Measurements from ENCODE around the gene ZC3H14. TPM values are rescaled to one million over a fixed set of nuclear protein-coding genes. Genes with fewer than 3 reads are reported as not detected.

The ZC3H14 gene
- total and polyA plus RNA-seq, 9 of the 15 experiments (the other 6 are each of a cell fraction or from before 2014, with no cell fraction given) = 21.1 to 109 (median 45.3) TPM

- Histone ChIP-seq H3K79me2 (ENCODE audit: control insufficient read depth, insufficient read depth, low read length) (no peaks in the 10 kb centered on the region), H3K27me3 (ENCODE audit: control insufficient read depth in 2 of 2, insufficient read depth in 2 of 2, low read length in 2 of 2) (no peaks in the 10 kb centered on the region), H3K27ac (ENCODE audit: extremely low read depth, low read depth, low read length) (no peak overlapping the region), H3K9me3 (replicated peaks; ENCODE audit: control insufficient read depth, insufficient read depth, low read depth, low read length) (no peaks in the 10 kb centered on the region), H3K9ac (ENCODE audit: insufficient read depth in 1 of 2, low read depth in 2 of 2, low read length in 2 of 2) (no peak overlapping the region), H3K4me3 (no peak overlapping the region), H4K20me1 (replicated peaks; ENCODE audit: control insufficient read depth, insufficient read depth, low read length) (no peaks in the 10 kb centered on the region), H3K4me2 (ENCODE audit: insufficient read depth, low read length) (no peak overlapping the region), H3K9me1 (ENCODE audit: control insufficient read depth, insufficient read depth, low read length) (no peaks in the 10 kb centered on the region), H3K36me3 (ENCODE audit: control insufficient read depth, insufficient read depth, low read length) (no peaks in the 10 kb centered on the region), H3K4me1 (replicated peaks in 1 of 2; ENCODE audit: control insufficient read depth in 2 of 2, insufficient read depth in 2 of 2, low read length in 2 of 2) (no peaks in the 10 kb centered on the region), H2AFZ (ENCODE audit: low read depth, low read length) (no peak overlapping the region)
- intact Hi-C loops (cut with micrococcal nuclease) = no loop called here
- TF ChIP-seq ZBTB7A (IDR thresholded peaks at IDR 0.05; ENCODE audit: borderline replicate concordance, control insufficient read depth, low read depth, low read length) = no peak
- TF ChIP-seq PHF20 (IDR thresholded peaks at IDR 0.05; ENCODE audit: partially characterized antibody) = no peak
- no peak for TF ChIP-seq ETS2 (tag; IDR thresholded peaks at IDR 0.05; ENCODE audit: borderline replicate concordance, poor library complexity, severe bottlenecking)
- no peak for TF ChIP-seq HNRNPUL1 (IDR thresholded peaks at IDR 0.05; ENCODE audit: low read length)
- no peak for TF ChIP-seq KDM5B (IDR thresholded peaks at IDR 0.05; ENCODE audit: insufficient replicate concordance, low read depth, low read length)
- no peak for TF ChIP-seq KLF10 (CRISPR knock-in tag; IDR thresholded peaks at IDR 0.05)
- TF ChIP-seq, protein P1, sequence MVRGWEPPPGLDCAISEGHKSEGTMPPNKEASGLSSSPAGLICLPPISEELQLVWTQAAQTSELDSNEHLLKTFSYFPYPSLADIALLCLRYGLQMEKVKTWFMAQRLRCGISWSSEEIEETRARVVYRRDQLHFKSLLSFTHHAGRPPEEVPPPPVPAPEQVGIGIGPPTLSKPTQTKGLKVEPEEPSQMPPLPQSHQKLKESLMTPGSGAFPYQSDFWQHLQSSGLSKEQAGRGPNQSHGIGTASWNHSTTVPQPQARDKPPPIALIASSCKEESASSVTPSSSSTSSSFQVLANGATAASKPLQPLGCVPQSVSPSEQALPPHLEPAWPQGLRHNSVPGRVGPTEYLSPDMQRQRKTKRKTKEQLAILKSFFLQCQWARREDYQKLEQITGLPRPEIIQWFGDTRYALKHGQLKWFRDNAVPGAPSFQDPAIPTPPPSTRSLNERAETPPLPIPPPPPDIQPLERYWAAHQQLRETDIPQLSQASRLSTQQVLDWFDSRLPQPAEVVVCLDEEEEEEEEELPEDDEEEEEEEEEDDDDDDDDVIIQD (CRISPR knock-in tag; IDR thresholded peaks at IDR 0.05) = no peak
- TF ChIP-seq ZNF764 (CRISPR knock-in tag; IDR thresholded peaks at IDR 0.05; ENCODE audit: low read depth) = no peak
- no peak for TF ChIP-seq EHMT2 (IDR thresholded peaks at IDR 0.05)
- in situ Hi-C loops (cut with MboI) = no loop called here
- CTCF ChIA-PET (ENCODE audit: low intra/inter-chr PET ratio) = no interaction called here
- FAIRE-seq = no peak
- WGBS (ENCODE audit: insufficient coverage, low coverage, missing lambda C conversion rate) = 12% methylated on average over 7 of the region's 7 CpGs
- no TSS peak for BruUV-seq (replicated peaks)
- DNase-seq (ENCODE audit: extremely low read depth in 1 of 4, low spot score in 3 of 4) = no peak
- POLR2A ChIA-PET = no interaction called here
- no peak for ATAC-seq
Observed at GRCh38 chr14:88516861-88517357, 45.9 kb upstream of the ZC3H14 start.

Data from K562 (cell line).